GM12892 (cell line): ENCODE measurements around the gene SHROOM3.

Experiments used
- POLR2A ChIP-seq: IDR thresholded peaks from 2 replicates; pipeline ENCODE4 v1.6.1; 2011; ENCODE audit warnings: low read depth, low read length, control low read depth
- POLR2AphosphoS5 ChIP-seq: IDR thresholded peaks from 2 replicates; pipeline ENCODE4 v1.6.1; 2011; ENCODE audit warnings: low read depth, low read length, control low read depth
- TAF1 ChIP-seq: IDR thresholded peaks from 2 replicates; pipeline ENCODE4 v1.6.1; 2011; ENCODE audit warnings: low read depth, mild to moderate bottlenecking, control low read depth, low read length, borderline replicate concordance

GRCh38 chr4:76476571-76476970 lies 41.5 kb downstream of the SHROOM3 start:
- TF ChIP-seq TAF1 (no peak), POLR2A (no peak), POLR2AphosphoS5 (no peak)
